ENCODE measurements around the gene COL9A3. TPM values are rescaled to one million over a fixed set of nuclear protein-coding genes. Genes with fewer than 3 reads are reported as not detected.

Gene COL9A3
- total RNA-seq, 1 experiment from 2014 or later: 46.6 TPM

DNA sequence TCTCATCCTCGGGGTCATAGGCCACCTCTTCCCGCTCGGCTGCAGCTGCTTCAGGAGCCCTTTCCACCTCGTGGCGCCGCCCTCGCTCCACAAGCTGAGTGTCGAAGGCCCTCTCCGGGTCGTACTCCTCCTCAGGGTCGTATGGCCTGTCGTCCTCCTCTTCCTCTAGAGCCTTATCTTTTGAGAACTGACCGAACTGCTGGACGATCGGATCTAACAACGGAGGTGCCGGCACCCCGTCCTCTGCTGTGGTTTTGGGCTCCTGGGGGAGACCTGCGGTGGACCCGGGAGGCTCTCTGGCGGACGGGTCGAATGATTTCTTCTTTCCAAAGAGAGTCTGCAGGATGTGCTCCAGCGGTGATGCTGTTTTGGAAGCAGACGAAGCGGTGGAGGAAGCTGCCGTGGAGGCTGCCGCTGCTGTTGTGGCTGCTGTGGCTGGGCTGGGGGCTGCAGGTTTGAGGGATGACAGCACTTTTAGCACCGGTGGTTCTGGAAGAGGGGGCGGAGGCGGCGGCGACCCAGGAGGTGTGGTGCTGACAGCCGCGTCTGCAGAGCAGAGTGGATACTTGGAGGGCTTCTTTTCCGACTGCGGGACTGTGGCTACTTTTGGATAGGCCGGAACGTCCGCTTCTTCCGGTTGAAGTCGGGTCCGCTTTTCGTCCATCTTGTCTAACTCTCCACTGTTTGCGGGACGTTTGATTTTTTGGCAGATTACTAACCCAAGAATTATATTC lies 65.0 kb downstream of the COL9A3 start:
- TF ChIP-seq SIN3A (IDR thresholded peaks at IDR 0.05; ENCODE audit: borderline replicate concordance, insufficient read depth, low read depth, low read length) (no peak), REST (IDR thresholded peaks at IDR 0.05; ENCODE audit: insufficient read depth in 1 of 2, low read depth in 2 of 2, low read length in 1 of 2) (no peak), POLR2AphosphoS5 (IDR thresholded peaks at IDR 0.05; ENCODE audit: low read depth, low read length) (no peak), TCF7L2 (IDR thresholded peaks at IDR 0.05; ENCODE audit: low read depth, low read length) (no peak)
- TF ChIP-seq, protein P1, sequence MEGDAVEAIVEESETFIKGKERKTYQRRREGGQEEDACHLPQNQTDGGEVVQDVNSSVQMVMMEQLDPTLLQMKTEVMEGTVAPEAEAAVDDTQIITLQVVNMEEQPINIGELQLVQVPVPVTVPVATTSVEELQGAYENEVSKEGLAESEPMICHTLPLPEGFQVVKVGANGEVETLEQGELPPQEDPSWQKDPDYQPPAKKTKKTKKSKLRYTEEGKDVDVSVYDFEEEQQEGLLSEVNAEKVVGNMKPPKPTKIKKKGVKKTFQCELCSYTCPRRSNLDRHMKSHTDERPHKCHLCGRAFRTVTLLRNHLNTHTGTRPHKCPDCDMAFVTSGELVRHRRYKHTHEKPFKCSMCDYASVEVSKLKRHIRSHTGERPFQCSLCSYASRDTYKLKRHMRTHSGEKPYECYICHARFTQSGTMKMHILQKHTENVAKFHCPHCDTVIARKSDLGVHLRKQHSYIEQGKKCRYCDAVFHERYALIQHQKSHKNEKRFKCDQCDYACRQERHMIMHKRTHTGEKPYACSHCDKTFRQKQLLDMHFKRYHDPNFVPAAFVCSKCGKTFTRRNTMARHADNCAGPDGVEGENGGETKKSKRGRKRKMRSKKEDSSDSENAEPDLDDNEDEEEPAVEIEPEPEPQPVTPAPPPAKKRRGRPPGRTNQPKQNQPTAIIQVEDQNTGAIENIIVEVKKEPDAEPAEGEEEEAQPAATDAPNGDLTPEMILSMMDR (IDR thresholded peaks at IDR 0.05): no peak
- DNase-seq (ENCODE audit: low read depth, low spot score) (no peak), ATAC-seq (no peak)
- Histone ChIP-seq H3K36me3 (ENCODE audit: control insufficient read depth, insufficient read depth, low read length) (peaks cover 3% of the 10 kb centered on the region; the same call in 1 of the 2 replicates), H3K27ac (ENCODE audit: low read length) (no peak overlapping the region), H3K9me3 (ENCODE audit: control insufficient read depth, insufficient read depth, low read depth, low read length) (no peaks in the 10 kb centered on the region), H3K4me1 (ENCODE audit: control insufficient read depth, insufficient read depth, low read length) (peaks cover 20% of the 10 kb centered on the region), H3K27me3 (ENCODE audit: control insufficient read depth, insufficient read depth, low read length) (no peaks in the 10 kb centered on the region), H3K4me3 (ENCODE audit: low read depth in 2 of 2, low read length in 2 of 2) (no peak overlapping the region)
- in situ Hi-C loops (cut with HindIII; ENCODE audit: low pct_unique_long_range_greater_than_20kb, low sequenced_read_pairs): no loop called here
- BruUV-seq (replicated peaks): TSS peak; percentile 18
- intact Hi-C loops (cut with micrococcal nuclease; ENCODE audit: unreplicated experiment): no loop called here
- POLR2A ChIA-PET: no interaction called here
- CTCF ChIA-PET: no interaction called here

DNA sequence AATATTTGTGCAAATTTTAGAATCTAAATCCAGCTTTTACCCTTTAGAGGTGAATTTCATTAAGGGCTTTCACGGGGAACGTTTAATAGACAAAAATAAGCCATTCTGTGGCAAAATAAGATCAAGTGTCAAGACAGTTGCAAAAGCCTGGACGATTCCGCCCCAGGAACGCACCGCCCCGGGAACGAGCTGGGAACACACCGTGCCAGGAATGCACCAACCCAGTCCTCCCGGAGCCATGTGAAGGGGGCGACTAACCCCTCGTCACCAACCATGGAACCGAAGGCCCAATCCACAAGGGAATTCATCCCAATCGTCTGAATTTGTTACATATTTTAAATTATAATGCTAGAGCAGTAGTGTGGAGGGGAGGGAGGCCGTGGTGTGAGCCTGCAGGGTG lies 65.6 kb downstream of the COL9A3 start:
- H3K4me3 ChIP-seq (ENCODE audit: low read depth in 2 of 2, low read length in 2 of 2): no peak overlapping the region
- ChIA-PET POLR2A (no interaction called here), CTCF (no interaction called here)
- peaks cover 16% of the 10 kb centered on the region for H3K4me1 ChIP-seq (ENCODE audit: control insufficient read depth, insufficient read depth, low read length)
- TF ChIP-seq POLR2AphosphoS5 (IDR thresholded peaks at IDR 0.05; ENCODE audit: low read depth, low read length) (no peak), REST (IDR thresholded peaks at IDR 0.05; ENCODE audit: insufficient read depth in 1 of 2, low read depth in 2 of 2, low read length in 1 of 2) (no peak), SIN3A (IDR thresholded peaks at IDR 0.05; ENCODE audit: borderline replicate concordance, insufficient read depth, low read depth, low read length) (no peak), TCF7L2 (IDR thresholded peaks at IDR 0.05; ENCODE audit: low read depth, low read length) (no peak)
- TF ChIP-seq, protein P1 (IDR thresholded peaks at IDR 0.05): no peak
- no peaks in the 10 kb centered on the region for H3K27me3 ChIP-seq (ENCODE audit: control insufficient read depth, insufficient read depth, low read length)
- DNase-seq (ENCODE audit: low read depth, low spot score) (no peak), ATAC-seq (no peak)
- no peaks in the 10 kb centered on the region for H3K9me3 ChIP-seq (ENCODE audit: control insufficient read depth, insufficient read depth, low read depth, low read length)
- intact Hi-C loops (cut with micrococcal nuclease; ENCODE audit: unreplicated experiment): no loop called here
- no peak overlapping the region for H3K27ac ChIP-seq (ENCODE audit: low read length)
- in situ Hi-C loops (cut with HindIII; ENCODE audit: low pct_unique_long_range_greater_than_20kb, low sequenced_read_pairs): no loop called here
- peaks cover 3% of the 10 kb centered on the region; the same call in 1 of the 2 replicates for H3K36me3 ChIP-seq (ENCODE audit: control insufficient read depth, insufficient read depth, low read length)
- no TSS peak for BruUV-seq (replicated peaks)
